GOT3 (cell line): ENCODE data around the gene TXLNG.
A peak's percentile ranks its signal among the peaks of the same experiment; 100 is the strongest.
"Not testable (repeated sequence)": the region's sequence is repeated elsewhere in the genome, so short reads cannot be mapped to it uniquely, and the experiment has no call there.

Source experiments
- DNase-seq: peaks from one replicate; lab custom pipeline; 2025; ENCODE audit warnings: mixed read lengths; lab: John Stamatoyannopoulos, UW

TXLNG gene

GRCh38 chrX:16786139-16786790, at the start of gene TXLNG:
Gene TXLNG, plus strand, starts transcription at chrX:16786466. Its CDS starts 22 bp downstream, at chrX:16786488.
- peak; percentile 100 for DNase-seq

- DNase-seq, result no peak
Measured at GRCh38 chrX:16737024-16737423, 49.2 kb upstream of the TXLNG start.

GRCh38 chrX:16739574-16739973, 46.7 kb upstream of the TXLNG start:
- DNase-seq, result peak; percentile 12

GRCh38 chrX:16743604-16744325, 42.5 kb upstream of the TXLNG start:
- peak; percentile 68 for DNase-seq

- DNase-seq, result no peak
Measured at GRCh38 chrX:16745102-16745501, 41.2 kb upstream of the TXLNG start.

- DNase-seq, result no peak
Measured at GRCh38 chrX:16745659-16746058, 40.6 kb upstream of the TXLNG start.

- no peak for DNase-seq
Measured at GRCh38 chrX:16748425-16748824, 37.8 kb upstream of the TXLNG start.

- no peak for DNase-seq
Measured at GRCh38 chrX:16750136-16750535, 36.1 kb upstream of the TXLNG start.

GRCh38 chrX:16754019-16754418, 32.2 kb upstream of the TXLNG start:
- no peak for DNase-seq

GRCh38 chrX:16756724-16757123, 29.5 kb upstream of the TXLNG start:
- DNase-seq, result no peak

- DNase-seq, result not testable (repeated sequence)
Measured at GRCh38 chrX:16761500-16761899, 24.8 kb upstream of the TXLNG start.

- no peak for DNase-seq
Measured at GRCh38 chrX:16762579-16762978, 23.7 kb upstream of the TXLNG start.

GRCh38 chrX:16765594-16765993, 20.7 kb upstream of the TXLNG start:
- DNase-seq, result no peak

GRCh38 chrX:16770970-16771482, 15.2 kb upstream of the TXLNG start:
- no peak for DNase-seq

- DNase-seq, result no peak
Measured at GRCh38 chrX:16771483-16772398, 14.5 kb upstream of the TXLNG start.

- no peak for DNase-seq
Measured at GRCh38 chrX:16772460-16772859, 13.8 kb upstream of the TXLNG start.

GRCh38 chrX:16774746-16775145, 11.5 kb upstream of the TXLNG start:
- no peak for DNase-seq

GRCh38 chrX:16778545-16778944, 7.7 kb upstream of the TXLNG start:
- no peak for DNase-seq

GRCh38 chrX:16778993-16779392, 7.3 kb upstream of the TXLNG start:
- DNase-seq, result no peak

- DNase-seq, result not testable (repeated sequence)
Measured at GRCh38 chrX:16779815-16780214, 6.5 kb upstream of the TXLNG start.

- DNase-seq, result no peak
Measured at GRCh38 chrX:16783452-16783851, 2.8 kb upstream of the TXLNG start.

GRCh38 chrX:16784440-16784839, 1.8 kb upstream of the TXLNG start:
- DNase-seq, result not testable (repeated sequence)
